K562 (cell line): ENCODE results near the gene PPWD1. TPM values are rescaled to one million over a fixed set of nuclear protein-coding genes. Genes with fewer than 3 reads are reported as not detected.

Source experiments
- ATAC-seq: fragments of 200-7000 bp; cut with Tn5 transposase; 3 replicates; pipeline ENCODE4 v1.9.1; 2020; ENCODE audit warnings: moderate library complexity
- BruUV-seq: library from RNA; stranded (reverse); fragments of 400-500 nt; replicated peaks from 2 replicates; lab custom pipeline; 2021; lab: Mats Ljungman, UMichigan
- CTCF ChIA-PET: fragments of 300-600 bp; formaldehyde crosslinking; extraction: SDS; loops from one replicate; lab custom pipeline; 2021; ENCODE audit warnings: low intra/inter-chr PET ratio; lab: Yijun Ruan, JAX
- POLR2A ChIA-PET: fragments of 300-600, 350-650 bp; sonication (Branson Sonifier 250); formaldehyde crosslinking; extraction: SDS; loops from one replicate; lab custom pipeline; 2021; ENCODE audit warnings: antibody characterized with exemption, inconsistent platforms; lab: Yijun Ruan, JAX
- DNase-seq, 4 experiments: peaks; one replicate each; pipeline versions ENCODE4 v3.0.0 to v3.0.0-alpha.2; 2011 to 2018; ENCODE audit warnings: low spot score in 3 of 4, mixed read lengths in 3 of 4; ENCODE audit errors: extremely low read depth in 1 of 4
- FAIRE-seq: peaks from 2 replicates; lab custom pipeline; 2011; peaks lifted over from hg19 to GRCh38; lab: Jason Lieb, UNC
- H2AFZ ChIP-seq: 2 replicates; pipeline ENCODE4 v1.6.0; 2011; ENCODE audit warnings: low read depth, low read length, control low read depth, inconsistent platforms
- H3K27ac ChIP-seq: fragments of 200-600 bp; 3 replicates; pipeline ENCODE4 v1.8.0; 2011; ENCODE audit warnings: low read depth, mild to moderate bottlenecking, control low read depth, inconsistent platforms, low read length, moderate library complexity, mixed read lengths; ENCODE audit errors: extremely low read depth
- H3K27me3 ChIP-seq, 2 experiments: fragments of 300-600 bp in 1 of 2; 2 replicates in 1 of 2; 3 replicates in 1 of 2; pipeline versions ENCODE4 v1.6.0 to v1.8.0; 2011; ENCODE audit warnings: inconsistent platforms in 2 of 2, low read length in 2 of 2, mild to moderate bottlenecking in 1 of 2, mixed read lengths in 1 of 2, moderate library complexity in 1 of 2; ENCODE audit not compliant: control insufficient read depth in 2 of 2, insufficient read depth in 2 of 2
- H3K36me3 ChIP-seq: fragments of 300-600 bp; 3 replicates; pipeline ENCODE4 v1.8.0; 2011; ENCODE audit warnings: mild to moderate bottlenecking, low read length, inconsistent platforms; ENCODE audit not compliant: control insufficient read depth, insufficient read depth
- H3K4me1 ChIP-seq, 2 experiments: fragments of 200-600 bp in 1 of 2; replicated peaks in 1 of 2; 2 replicates in 1 of 2; 3 replicates in 1 of 2; pipeline versions ENCODE4 v1.5.1 to v1.8.0; 2011; ENCODE audit warnings: inconsistent platforms in 2 of 2, low read length in 2 of 2, mild to moderate bottlenecking in 1 of 2, mixed read lengths in 1 of 2, moderate library complexity in 1 of 2; ENCODE audit not compliant: control insufficient read depth in 2 of 2, insufficient read depth in 2 of 2
- H3K4me2 ChIP-seq: 2 replicates; pipeline ENCODE4 v1.6.1; 2011; ENCODE audit warnings: low read length, control low read depth, inconsistent platforms, mixed read lengths; ENCODE audit not compliant: insufficient read depth
- H3K4me3 ChIP-seq: fragments of 200-600 bp; sonication (generic), shearing (Covaris generic); 2 replicates; pipeline ENCODE4 v1.5.1; 2016; ENCODE audit warnings: control low read depth, inconsistent platforms
- H3K79me2 ChIP-seq: fragments of 200-600 bp; 3 replicates; pipeline ENCODE4 v1.8.0; 2011; ENCODE audit warnings: low read length, inconsistent platforms; ENCODE audit not compliant: control insufficient read depth, insufficient read depth
- H3K9ac ChIP-seq, 2 experiments: 2 replicates each; pipeline versions ENCODE4 v1.6.0 to v1.6.1; 2011; ENCODE audit warnings: low read depth in 2 of 2, low read length in 2 of 2, control low read depth in 1 of 2, inconsistent platforms in 1 of 2, mild to moderate bottlenecking in 1 of 2, mixed read lengths in 1 of 2; ENCODE audit not compliant: insufficient read depth in 1 of 2
- H3K9me1 ChIP-seq: one replicate; pipeline ENCODE4 v1.6.0; 2011; ENCODE audit warnings: inconsistent platforms, mild to moderate bottlenecking, low read length, moderate library complexity; ENCODE audit not compliant: control insufficient read depth, insufficient read depth
- H3K9me3 ChIP-seq: replicated peaks from 2 replicates; pipeline ENCODE4 v1.5.1; 2011; ENCODE audit warnings: low read depth, low read length, inconsistent platforms; ENCODE audit not compliant: control insufficient read depth, insufficient read depth
- H4K20me1 ChIP-seq: replicated peaks from 2 replicates; pipeline ENCODE4 v1.6.1; 2011; ENCODE audit warnings: low read length, inconsistent platforms, mixed read lengths; ENCODE audit not compliant: control insufficient read depth, insufficient read depth
- HMGN3 ChIP-seq: IDR thresholded peaks from 2 replicates; pipeline ENCODE4 v1.6.1; 2011; ENCODE audit warnings: borderline replicate concordance, low read depth, mild to moderate bottlenecking, mixed read lengths, low read length; ENCODE audit not compliant: insufficient read length; ENCODE audit errors: extremely low read depth
- ZNF609 ChIP-seq: sonication (generic); formaldehyde crosslinking; IDR thresholded peaks from 2 replicates; pipeline ENCODE4 v1.8.1; 2023; ENCODE audit warnings: missing genetic modification reagents, mild to moderate bottlenecking, borderline replicate concordance
- WGBS: fragments of 100-300 bp; shearing (Covaris generic); methylation state at CpG from one replicate; pipeline ENCODE4 v1.1.6; 2016; ENCODE audit warnings: low coverage, mixed read lengths; ENCODE audit not compliant: insufficient coverage; ENCODE audit errors: missing lambda C conversion rate; 5-methylcytosine and 5-hydroxymethylcytosine counted together
- in situ Hi-C: fragments of 300-500 bp; cut with MboI; formaldehyde crosslinking; loops from 4 replicates; pipeline ENCODE4 v1.15.0; 2018; ENCODE audit warnings: inconsistent platforms, mixed read lengths
- intact Hi-C: fragments of 100-400 bp; cut with micrococcal nuclease; formaldehyde crosslinking; loops from 2 replicates; pipeline ENCODE4 v1.14.2; 2022
- polyA plus RNA-seq, 8 experiments: library from polyadenylated mRNA; depleted of rRNA in 4 of 8; stranded (reverse) in 5 of 8; unstranded in 3 of 8; fragments of >200 nt; fragmentation: Nextera tagmentation in 2 of 8; fragmentation: Illumina TruSeq in 1 of 8; extraction: Ambion mirVana in 2 of 8; extraction: Trizol in 1 of 8; gene quantifications; 2 replicates each; pipeline versions ENCODE4 v1.2.1 to v1.2.3, GENCODE V29; 2011 to 2014; ENCODE audit warnings: inconsistent platforms in 1 of 8, missing spikeins in 1 of 8
- total RNA-seq, 7 experiments: library from RNA; depleted of rRNA in 6 of 7; stranded (reverse); fragments of >200 nt in 6 of 7; fragmentation: Illumina TruSeq in 2 of 7; extraction: Trizol in 2 of 7; gene quantifications; 2 replicates each; pipeline versions ENCODE4 v1.2.1 to v1.2.3, GENCODE V29; 2011 to 2021; ENCODE audit warnings: low replicate concordance in 1 of 7

The PPWD1 gene
- total and polyA plus RNA-seq, 9 of the 15 experiments (the other 6 are each of a cell fraction or from before 2014, with no cell fraction given) = 24.1 to 89.2 (median 51.4) TPM

- no peaks in the 10 kb centered on the region for H3K4me1 ChIP-seq
- intact Hi-C loops (no loop called here), in situ Hi-C loops (no loop called here)
- ATAC-seq = no peak
- no peak overlapping the region for H3K4me2 ChIP-seq
- 0 out of 3 replicates have a peak, but pooled peaks cover 3% of the 10 kb centered on the region for H3K79me2 ChIP-seq
- H3K27me3 ChIP-seq = no peaks in the 10 kb centered on the region
- no peak overlapping the region for H3K4me3 ChIP-seq
- BruUV-seq = no TSS peak
- no peaks in the 10 kb centered on the region for H4K20me1 ChIP-seq
- 94% methylated on average over 7 of the region's 7 CpGs for WGBS
- H3K27ac ChIP-seq = no peak overlapping the region
- no peak for TF ChIP-seq HMGN3
- no peak for TF ChIP-seq ZNF609 (CRISPR knock-in tag)
- H3K9ac ChIP-seq = no peak overlapping the region
- DNase-seq = no peak
- ChIA-PET CTCF (no interaction called here), POLR2A (no interaction called here)
- peaks cover 66% of the 10 kb centered on the region for H3K36me3 ChIP-seq
- no peak for FAIRE-seq
- H2AFZ ChIP-seq = no peak overlapping the region
- H3K9me1 ChIP-seq = no peaks in the 10 kb centered on the region
- H3K9me3 ChIP-seq = no peaks in the 10 kb centered on the region
These were observed 14.8 kb upstream of the PPWD1 start for GRCh38 chr5:65548281-65548680.
